ENCODE measurements around the gene STC2.

STC2 gene

DNA sequence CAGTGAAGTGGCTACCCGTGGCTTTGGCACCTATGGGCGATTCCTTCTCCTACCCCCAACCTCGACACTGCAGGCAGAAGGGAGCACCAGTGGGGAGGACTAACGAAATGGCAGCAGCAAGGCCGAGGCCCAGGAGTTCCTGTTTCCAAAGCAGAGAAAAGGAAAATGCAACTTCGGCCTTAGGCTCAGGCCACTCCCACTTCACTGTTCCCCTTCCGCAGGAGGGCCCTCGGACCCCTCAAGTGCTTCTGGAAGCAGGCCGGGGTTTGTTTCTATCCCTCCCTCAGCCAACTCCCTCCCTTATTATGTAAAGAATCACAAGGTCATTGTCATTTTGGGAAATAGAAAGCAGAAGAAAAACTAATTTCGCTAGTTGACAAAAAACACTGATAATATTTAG lies 56.8 kb downstream of the STC2 start:
- H3K27ac ChIP-seq (ENCODE audit: low read depth, low read length) = peak overlapping the region; percentile 64
- H3K79me2 ChIP-seq (ENCODE audit: control insufficient read depth, low read length) = no peaks in the 10 kb centered on the region
- no peaks in the 10 kb centered on the region for H4K20me1 ChIP-seq (ENCODE audit: control insufficient read depth, insufficient read depth, low read depth, low read length)
- H3K4me2 ChIP-seq (ENCODE audit: low read length) = peak overlapping the region; percentile 30
- no peaks in the 10 kb centered on the region for H3K9me3 ChIP-seq (ENCODE audit: control insufficient read depth, insufficient read depth, low read length)
- 0 out of 2 replicates have a peak, but pooled peaks cover 3% of the 10 kb centered on the region for H3F3A ChIP-seq (ENCODE audit: control insufficient read depth, insufficient read depth)
- no peaks in the 10 kb centered on the region for H3K36me3 ChIP-seq (ENCODE audit: control insufficient read depth, low read length)
- no peaks in the 10 kb centered on the region for H3K9me2 ChIP-seq (replicated peaks; ENCODE audit: control insufficient read depth, low read length)
- H3K4me1 ChIP-seq (ENCODE audit: control insufficient read depth, low read length) = peaks cover 19% of the 10 kb centered on the region
- TF ChIP-seq, protein P1, sequence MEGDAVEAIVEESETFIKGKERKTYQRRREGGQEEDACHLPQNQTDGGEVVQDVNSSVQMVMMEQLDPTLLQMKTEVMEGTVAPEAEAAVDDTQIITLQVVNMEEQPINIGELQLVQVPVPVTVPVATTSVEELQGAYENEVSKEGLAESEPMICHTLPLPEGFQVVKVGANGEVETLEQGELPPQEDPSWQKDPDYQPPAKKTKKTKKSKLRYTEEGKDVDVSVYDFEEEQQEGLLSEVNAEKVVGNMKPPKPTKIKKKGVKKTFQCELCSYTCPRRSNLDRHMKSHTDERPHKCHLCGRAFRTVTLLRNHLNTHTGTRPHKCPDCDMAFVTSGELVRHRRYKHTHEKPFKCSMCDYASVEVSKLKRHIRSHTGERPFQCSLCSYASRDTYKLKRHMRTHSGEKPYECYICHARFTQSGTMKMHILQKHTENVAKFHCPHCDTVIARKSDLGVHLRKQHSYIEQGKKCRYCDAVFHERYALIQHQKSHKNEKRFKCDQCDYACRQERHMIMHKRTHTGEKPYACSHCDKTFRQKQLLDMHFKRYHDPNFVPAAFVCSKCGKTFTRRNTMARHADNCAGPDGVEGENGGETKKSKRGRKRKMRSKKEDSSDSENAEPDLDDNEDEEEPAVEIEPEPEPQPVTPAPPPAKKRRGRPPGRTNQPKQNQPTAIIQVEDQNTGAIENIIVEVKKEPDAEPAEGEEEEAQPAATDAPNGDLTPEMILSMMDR (IDR thresholded peaks at IDR 0.05; ENCODE audit: low read depth, low read length, poor library complexity, severe bottlenecking) = no peak
- TF ChIP-seq EZH2phosphoT487 (IDR thresholded peaks at IDR 0.05; ENCODE audit: borderline replicate concordance, low read length) = no peak
- peak overlapping the region; percentile 35 for H3K4me3 ChIP-seq (ENCODE audit: low read length)
- no peaks in the 10 kb centered on the region for H3K27me3 ChIP-seq (ENCODE audit: control insufficient read depth, low read length)

DNA sequence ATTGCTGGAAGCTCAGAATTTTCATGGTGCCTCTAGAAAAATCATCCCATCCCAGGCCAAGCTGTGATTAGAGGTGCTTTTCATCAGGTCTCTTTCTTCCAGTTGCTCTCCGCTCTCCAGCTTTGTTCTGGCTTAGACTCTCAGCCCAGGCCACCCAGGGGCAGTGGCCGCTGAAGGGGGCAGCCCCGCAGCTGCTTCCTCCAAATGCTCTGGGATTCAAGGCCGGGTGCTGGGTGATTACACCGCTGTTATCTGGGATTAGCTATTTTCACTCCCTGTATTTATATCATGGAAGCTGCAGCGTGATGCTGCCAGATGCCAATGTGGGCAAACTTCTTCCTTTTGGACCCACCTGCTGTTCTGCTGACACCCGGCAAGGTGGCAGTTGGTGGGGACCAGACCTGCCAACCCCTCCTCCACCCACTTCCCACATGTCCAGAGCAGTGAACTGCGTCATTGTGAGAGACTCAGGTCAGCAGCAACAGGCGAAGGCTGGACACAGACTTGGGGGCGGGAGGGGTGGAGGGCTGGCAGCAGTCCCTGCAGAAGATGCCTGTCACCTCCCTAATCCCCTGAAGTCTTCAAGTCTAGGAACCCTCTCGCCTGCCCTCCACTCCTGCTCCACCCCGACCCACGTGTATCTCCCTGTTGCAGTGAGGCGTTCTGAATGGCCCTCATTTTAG lies 59.3 kb downstream of the STC2 start:
- H3K9me3 ChIP-seq (ENCODE audit: control insufficient read depth, insufficient read depth, low read length) = no peaks in the 10 kb centered on the region
- TF ChIP-seq, protein P1 (IDR thresholded peaks at IDR 0.05; ENCODE audit: low read depth, low read length, poor library complexity, severe bottlenecking) = no peak
- no peak for TF ChIP-seq EZH2phosphoT487 (IDR thresholded peaks at IDR 0.05; ENCODE audit: borderline replicate concordance, low read length)
- no peaks in the 10 kb centered on the region for H3K9me2 ChIP-seq (replicated peaks; ENCODE audit: control insufficient read depth, low read length)
- no peak overlapping the region for H3K4me3 ChIP-seq (ENCODE audit: low read length)
- H3K36me3 ChIP-seq (ENCODE audit: control insufficient read depth, low read length) = no peaks in the 10 kb centered on the region
- H3F3A ChIP-seq (ENCODE audit: control insufficient read depth, insufficient read depth) = 0 out of 2 replicates have a peak, but pooled peaks cover 3% of the 10 kb centered on the region
- H3K79me2 ChIP-seq (ENCODE audit: control insufficient read depth, low read length) = no peaks in the 10 kb centered on the region
- no peak overlapping the region for H3K27ac ChIP-seq (ENCODE audit: low read depth, low read length)
- peaks cover 19% of the 10 kb centered on the region for H3K4me1 ChIP-seq (ENCODE audit: control insufficient read depth, low read length)
- no peaks in the 10 kb centered on the region for H4K20me1 ChIP-seq (ENCODE audit: control insufficient read depth, insufficient read depth, low read depth, low read length)
- no peak overlapping the region for H3K4me2 ChIP-seq (ENCODE audit: low read length)
- H3K27me3 ChIP-seq (ENCODE audit: control insufficient read depth, low read length) = 0 out of 2 replicates have a peak, but pooled peaks cover 2% of the 10 kb centered on the region

DNA sequence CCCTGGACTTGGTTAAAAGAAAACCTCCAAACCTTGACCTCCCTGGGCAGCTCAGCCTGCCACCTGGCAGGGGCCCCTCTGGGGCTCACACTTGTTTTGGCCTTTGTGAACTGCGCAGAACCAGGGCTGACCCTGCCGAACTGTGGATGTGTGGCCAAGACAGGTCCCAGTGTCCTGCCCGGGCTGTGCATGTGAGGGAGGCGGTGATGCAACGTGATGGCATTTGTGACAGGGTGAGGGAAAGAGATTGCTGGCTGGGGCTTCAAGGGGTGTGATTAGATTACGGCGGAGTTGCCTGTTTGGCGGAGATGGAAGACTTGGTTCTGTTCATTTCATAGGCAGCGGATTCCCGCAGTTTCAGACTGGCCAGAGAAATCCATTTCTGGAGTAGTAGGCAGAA lies 62.8 kb downstream of the STC2 start:
- Histone ChIP-seq H3K27me3 (ENCODE audit: control insufficient read depth, low read length) (0 out of 2 replicates have a peak, but pooled peaks cover 2% of the 10 kb centered on the region), H3F3A (ENCODE audit: control insufficient read depth, insufficient read depth) (no peaks in the 10 kb centered on the region), H3K4me3 (ENCODE audit: low read length) (no peak overlapping the region), H3K79me2 (ENCODE audit: control insufficient read depth, low read length) (no peaks in the 10 kb centered on the region), H3K4me2 (ENCODE audit: low read length) (no peak overlapping the region), H3K9me2 (replicated peaks; ENCODE audit: control insufficient read depth, low read length) (no peaks in the 10 kb centered on the region), H3K27ac (ENCODE audit: low read depth, low read length) (no peak overlapping the region), H4K20me1 (ENCODE audit: control insufficient read depth, insufficient read depth, low read depth, low read length) (no peaks in the 10 kb centered on the region), H3K9me3 (ENCODE audit: control insufficient read depth, insufficient read depth, low read length) (no peaks in the 10 kb centered on the region), H3K36me3 (ENCODE audit: control insufficient read depth, low read length) (no peaks in the 10 kb centered on the region), H3K4me1 (ENCODE audit: control insufficient read depth, low read length) (no peaks in the 10 kb centered on the region)
- TF ChIP-seq, protein P1 (IDR thresholded peaks at IDR 0.05; ENCODE audit: low read depth, low read length, poor library complexity, severe bottlenecking) = no peak
- TF ChIP-seq EZH2phosphoT487 (IDR thresholded peaks at IDR 0.05; ENCODE audit: borderline replicate concordance, low read length) = no peak

All from DOHH2 (cell line).